Stimulated activated CD4-positive, alpha-beta T cell treated with anti-CD3 and anti-CD28 coated beads, TNF-alpha, amount 100 ng/mL, for 24 hours (primary cell): Measurements from ENCODE around the gene AMTN.

Experiments used
- DNase-seq, 3 experiments: peaks; one replicate each; pipeline ENCODE4 v3.0.0-alpha.2; 2020; ENCODE audit warnings: low read depth in 3 of 3

AMTN gene

GRCh38 chr4:70559924-70560323 is 41.6 kb downstream of the AMTN start:
- DNase-seq: no peak

- no peak for DNase-seq
Measured at GRCh38 chr4:70564033-70564432, 45.7 kb downstream of the AMTN start.

DNA sequence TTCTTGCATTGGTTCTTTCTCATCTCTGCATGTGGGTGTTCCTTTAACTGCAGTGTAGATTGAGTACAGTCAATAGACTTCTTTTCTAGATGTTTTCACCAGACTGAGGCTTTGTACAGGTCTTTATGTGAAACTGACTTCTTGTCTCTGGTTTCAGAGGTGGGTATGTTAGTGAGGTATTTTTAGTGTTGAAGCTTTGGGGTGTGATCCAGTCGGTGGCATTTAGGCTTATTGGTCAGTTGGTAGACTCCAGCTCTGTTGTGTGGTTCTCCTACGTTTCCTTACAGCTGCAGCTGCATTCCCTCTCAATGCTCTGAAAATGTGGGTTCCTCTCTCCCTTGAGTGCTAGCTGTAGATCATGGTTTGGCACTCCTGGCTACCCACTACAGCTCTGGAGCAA is 52.4 kb downstream of the AMTN start:
- DNase-seq: no peak

- DNase-seq: no peak
Measured at GRCh38 chr4:70571772-70572171, 53.4 kb downstream of the AMTN start.

DNA sequence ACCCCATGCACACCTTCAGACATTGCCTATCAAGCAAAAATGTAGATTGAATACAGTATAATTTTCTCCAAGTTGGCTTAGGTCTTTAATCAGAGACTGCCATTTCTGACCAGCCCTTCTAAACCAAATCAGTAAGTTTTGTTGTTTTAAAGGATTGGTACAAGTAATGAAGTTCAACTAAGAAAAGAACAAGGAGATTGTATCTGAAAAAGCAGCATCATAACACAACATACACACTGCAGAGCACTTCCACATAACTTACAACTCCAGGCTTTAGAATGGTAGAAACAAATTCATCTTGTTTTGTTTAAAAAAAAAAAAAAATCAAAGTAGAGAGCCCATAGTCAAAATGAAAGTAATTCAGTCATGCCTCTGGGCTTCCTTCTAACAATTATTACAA is 57.6 kb downstream of the AMTN start:
- DNase-seq: no peak

DNA sequence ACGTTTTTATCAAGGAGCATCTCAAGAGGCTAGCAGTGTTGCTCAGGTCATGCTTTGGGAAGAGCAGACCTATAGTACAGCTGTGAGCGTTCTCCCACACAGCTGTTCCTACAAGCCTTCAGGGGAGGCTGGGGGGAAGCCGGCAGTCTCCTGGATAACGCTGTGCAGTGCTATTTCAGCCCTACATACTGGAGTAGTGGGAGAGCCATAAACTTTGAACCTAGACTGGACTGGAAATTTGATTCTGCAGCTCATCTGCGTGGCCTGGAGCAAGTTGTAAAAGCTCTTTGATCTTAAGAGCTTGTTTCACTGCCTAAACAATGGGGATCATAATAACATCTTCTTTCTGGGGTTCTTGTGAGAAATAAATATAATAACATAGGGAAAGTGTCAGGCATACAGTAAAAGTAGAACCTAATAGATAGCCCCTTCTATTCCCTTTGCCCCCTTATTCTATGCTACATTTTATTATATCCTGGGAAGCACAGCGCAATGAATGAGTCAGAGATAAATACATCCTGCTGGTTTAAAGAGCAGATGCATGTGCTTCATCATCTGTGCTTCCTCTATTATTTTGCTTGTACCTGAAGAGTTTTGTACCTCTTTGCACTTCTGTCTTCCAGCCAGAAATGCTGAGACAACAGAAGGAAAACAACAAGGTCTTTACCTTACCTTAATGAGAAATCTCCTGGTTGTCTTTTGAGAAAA is 59.0 kb downstream of the AMTN start:
- no peak for DNase-seq

- DNase-seq: no peak
Measured at GRCh38 chr4:70581980-70582379, 63.6 kb downstream of the AMTN start.
